ENCODE measurements around the gene DLGAP1.

DLGAP1 gene

GRCh38 chr18:3552305-3552704, 902.8 kb downstream of the DLGAP1 start:
- TF ChIP-seq, protein P1, sequence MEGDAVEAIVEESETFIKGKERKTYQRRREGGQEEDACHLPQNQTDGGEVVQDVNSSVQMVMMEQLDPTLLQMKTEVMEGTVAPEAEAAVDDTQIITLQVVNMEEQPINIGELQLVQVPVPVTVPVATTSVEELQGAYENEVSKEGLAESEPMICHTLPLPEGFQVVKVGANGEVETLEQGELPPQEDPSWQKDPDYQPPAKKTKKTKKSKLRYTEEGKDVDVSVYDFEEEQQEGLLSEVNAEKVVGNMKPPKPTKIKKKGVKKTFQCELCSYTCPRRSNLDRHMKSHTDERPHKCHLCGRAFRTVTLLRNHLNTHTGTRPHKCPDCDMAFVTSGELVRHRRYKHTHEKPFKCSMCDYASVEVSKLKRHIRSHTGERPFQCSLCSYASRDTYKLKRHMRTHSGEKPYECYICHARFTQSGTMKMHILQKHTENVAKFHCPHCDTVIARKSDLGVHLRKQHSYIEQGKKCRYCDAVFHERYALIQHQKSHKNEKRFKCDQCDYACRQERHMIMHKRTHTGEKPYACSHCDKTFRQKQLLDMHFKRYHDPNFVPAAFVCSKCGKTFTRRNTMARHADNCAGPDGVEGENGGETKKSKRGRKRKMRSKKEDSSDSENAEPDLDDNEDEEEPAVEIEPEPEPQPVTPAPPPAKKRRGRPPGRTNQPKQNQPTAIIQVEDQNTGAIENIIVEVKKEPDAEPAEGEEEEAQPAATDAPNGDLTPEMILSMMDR (IDR thresholded peaks at IDR 0.05; ENCODE audit: extremely low read depth, missing control alignments), result no peak
- DNase-seq (ENCODE audit: low spot score), result no peak

DNA sequence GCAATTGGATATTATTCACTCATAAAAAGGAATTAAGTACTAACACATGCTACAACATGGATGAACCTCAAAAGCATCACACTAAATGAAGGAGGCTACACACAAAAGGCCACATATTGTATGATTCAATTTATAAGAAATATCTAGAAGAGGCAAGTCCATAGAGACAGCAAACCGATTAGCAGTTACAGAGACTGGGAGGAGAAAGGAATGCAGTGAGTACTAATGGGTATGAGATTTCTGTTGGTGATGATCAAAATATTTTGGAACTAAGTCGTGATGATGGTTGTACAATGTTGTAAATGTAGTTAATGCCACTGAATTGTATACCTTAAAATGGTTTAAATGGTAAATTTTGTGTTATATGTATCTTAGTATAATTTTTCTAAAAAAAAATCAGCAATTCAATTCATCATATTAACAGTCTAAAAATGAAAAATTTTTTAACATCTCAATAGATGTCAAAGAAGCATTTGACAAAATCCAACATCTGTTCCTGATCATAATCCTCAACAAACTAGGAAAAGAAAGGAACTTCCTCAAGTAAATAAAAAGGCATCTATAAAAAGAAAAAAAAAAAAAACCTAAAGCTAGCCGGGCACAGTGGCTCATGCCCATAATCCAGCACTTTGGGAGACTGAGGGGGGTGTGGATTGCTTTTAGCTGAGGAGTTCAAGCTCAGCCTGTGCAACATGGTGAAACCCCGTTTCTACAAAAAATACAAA, 907.1 kb downstream of the DLGAP1 start:
- TF ChIP-seq, protein P1 (IDR thresholded peaks at IDR 0.05; ENCODE audit: extremely low read depth, missing control alignments), result no peak
- no peak for DNase-seq (ENCODE audit: low spot score)

- TF ChIP-seq, protein P1 (IDR thresholded peaks at IDR 0.05; ENCODE audit: extremely low read depth, missing control alignments), result no peak
- no peak for DNase-seq (ENCODE audit: low spot score)
Measured at GRCh38 chr18:3546106-3546505, 909.0 kb downstream of the DLGAP1 start.

- DNase-seq (ENCODE audit: low spot score), result no peak
- TF ChIP-seq, protein P1 (IDR thresholded peaks at IDR 0.05; ENCODE audit: extremely low read depth, missing control alignments), result no peak
Measured at GRCh38 chr18:3544537-3544936, 910.6 kb downstream of the DLGAP1 start.

DNA sequence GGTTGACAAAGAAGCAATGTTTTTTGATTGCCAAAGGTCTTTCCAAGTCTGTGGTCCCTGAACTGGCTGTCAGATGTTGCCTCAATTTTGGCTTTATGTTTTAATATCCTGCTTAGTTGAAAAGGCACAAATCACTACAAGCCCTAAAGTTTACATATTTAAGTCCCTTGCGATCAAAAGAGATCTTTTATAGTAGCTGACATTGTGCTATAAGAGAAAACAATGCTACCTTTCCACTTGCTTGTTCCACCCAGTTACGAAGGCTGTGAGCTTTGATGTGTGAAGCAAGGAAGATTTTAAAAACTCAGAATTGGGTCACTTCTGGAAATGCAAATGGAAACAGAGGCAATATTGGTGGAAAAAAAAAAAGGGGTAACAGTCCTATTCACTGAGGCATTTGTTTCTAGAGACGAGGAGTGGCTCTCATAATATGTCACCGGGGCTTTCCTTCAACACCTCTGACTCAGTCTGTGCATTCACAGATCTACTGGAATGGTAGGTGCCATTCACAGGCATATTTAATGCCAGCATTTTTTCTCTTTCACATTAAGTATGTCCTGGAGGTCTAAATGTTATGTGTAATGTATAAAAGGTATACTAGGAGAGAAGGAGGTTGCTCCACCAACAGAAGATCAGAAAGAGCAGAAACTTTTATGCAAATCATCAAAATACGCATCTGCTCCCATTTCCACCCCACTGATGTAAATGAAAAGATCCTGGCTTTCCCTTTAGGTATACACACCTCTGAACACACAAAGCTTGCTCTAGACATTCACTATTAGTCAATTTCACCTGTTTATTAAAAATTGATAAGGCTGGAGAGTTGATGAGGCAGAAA, 913.3 kb downstream of the DLGAP1 start:
- peak; percentile 54 for DNase-seq (ENCODE audit: low spot score)
- TF ChIP-seq, protein P1 (IDR thresholded peaks at IDR 0.05; ENCODE audit: extremely low read depth, missing control alignments), result no peak

DNA sequence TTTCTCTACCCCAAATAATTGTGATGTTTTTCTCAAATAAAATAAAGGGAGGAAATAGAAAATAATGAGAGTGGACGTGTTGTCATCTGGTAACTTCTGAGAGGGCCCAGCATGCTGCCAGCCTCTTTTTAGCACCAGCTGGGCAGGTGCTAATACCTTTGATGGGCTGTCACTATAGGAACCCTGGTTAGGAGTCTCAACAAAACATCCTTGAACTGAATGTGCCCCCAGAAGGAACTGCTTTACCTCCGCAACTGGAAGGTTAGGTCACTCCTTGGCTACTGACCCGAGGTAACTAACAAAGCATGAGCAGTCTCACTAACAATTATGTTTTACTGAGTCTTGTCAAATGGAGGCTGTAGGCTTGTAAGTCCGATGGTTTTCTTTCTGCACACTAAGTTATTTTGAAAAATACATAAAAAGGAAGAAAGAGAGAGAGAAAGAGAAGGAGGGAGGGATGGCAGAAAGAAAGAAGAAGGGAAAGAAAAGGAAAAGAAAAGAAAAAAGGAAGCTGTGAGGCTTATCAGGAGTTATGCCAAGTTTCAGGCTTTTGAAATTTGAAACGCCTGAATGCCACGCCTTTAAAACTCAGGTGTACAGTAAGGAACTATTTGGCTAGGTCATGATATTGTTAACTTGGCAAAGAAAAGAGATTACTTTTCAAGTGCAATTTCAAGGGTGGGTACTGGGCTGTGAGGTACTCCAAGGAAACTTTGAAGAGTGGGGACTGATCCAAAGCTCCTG, 914.1 kb downstream of the DLGAP1 start:
- TF ChIP-seq, protein P1 (IDR thresholded peaks at IDR 0.05; ENCODE audit: extremely low read depth, missing control alignments), result no peak
- DNase-seq (ENCODE audit: low spot score), result no peak

All from GM20000 (cell line).